Mucosa of descending colon (tissue), 3 donors: Measurements from ENCODE around the gene CCSER1. TPM values are rescaled to one million over a fixed set of nuclear protein-coding genes. Genes with fewer than 3 reads are reported as not detected.

Experiments used
- ATAC-seq: fragments of 200-7000 bp; cut with Tn5 transposase; one replicate; pipeline ENCODE4 v1.9.1; 2020; ENCODE audit warnings: mild to moderate bottlenecking, moderate library complexity
- DNase-seq, 3 donors: peaks; one replicate each; pipeline ENCODE4 v3.0.0-alpha.2; 2020
- H3K36me3 ChIP-seq: fragments of 200-600 bp; one replicate; pipeline ENCODE4 v1.8.0; 2021; ENCODE audit warnings: low read depth, mild to moderate bottlenecking
- H3K4me1 ChIP-seq: fragments of 200-600 bp; one replicate; pipeline ENCODE4 v1.8.0; 2021; ENCODE audit warnings: low read depth, mild to moderate bottlenecking
- H3K4me3 ChIP-seq: fragments of 200-600 bp; one replicate; pipeline ENCODE4 v1.8.0; 2021; ENCODE audit warnings: mild to moderate bottlenecking
- H3K9me3 ChIP-seq: fragments of 200-600 bp; one replicate; pipeline ENCODE4 v1.8.0; 2021; ENCODE audit warnings: mild to moderate bottlenecking
- CTCF ChIP-seq: fragments of 200-600 bp; IDR thresholded peaks from one replicate; pipeline ENCODE4 v1.8.0; 2022; ENCODE audit warnings: antibody characterized with exemption, mild to moderate bottlenecking
- intact Hi-C, 2 donors: fragments of 100-400 bp; cut with DNase I in 1 of 2; cut with micrococcal nuclease in 1 of 2; formaldehyde crosslinking; loops; one replicate each; pipeline versions ENCODE4 v1.11.0 to v1.11.1; 2022; cut with DNase I, micrococcal nuclease
- total RNA-seq, 3 donors: library from RNA; stranded (reverse); fragmentation: NEBNext Ultra II Directional in 2 of 3; extraction: Animal tissue kit (Norgen Biotek cat#: 25700) in 2 of 3; gene quantifications; one replicate each; pipeline versions ENCODE4 v1.2.1 to v1.2.4, GENCODE V29; 2021 to 2023
- donor health status: DM: no; HTN: no; CAD: no; lungs with moderate emphysema.
- donor health status: DM: no; HTN: no; CAD: no.
- donor health status: DM: no; HTN: yes; CAD: no.

The CCSER1 gene
- total RNA-seq, 3 donors from 2014 or later, result 11.1 to 32.4 (median 13.3) TPM

- TF ChIP-seq CTCF, result no peak
- intact Hi-C loops, result no loop called here
- no peaks in the 10 kb centered on the region for H3K36me3 ChIP-seq
- ATAC-seq (no peak), DNase-seq (no peak)
- peaks cover 13% of the 10 kb centered on the region for H3K9me3 ChIP-seq
- H3K4me1 ChIP-seq, result no peaks in the 10 kb centered on the region
- H3K4me3 ChIP-seq, result no peak overlapping the region
Measured at GRCh38 chr4:91422011-91422410, 1294.8 kb downstream of the CCSER1 start.

- no peaks in the 10 kb centered on the region for H3K4me1 ChIP-seq
- no peak for ATAC-seq
- H3K36me3 ChIP-seq, result no peaks in the 10 kb centered on the region
- no peak overlapping the region for H3K4me3 ChIP-seq
- no peak for DNase-seq
- intact Hi-C loops, result no loop called here
- TF ChIP-seq CTCF, result no peak
- H3K9me3 ChIP-seq, result no peaks in the 10 kb centered on the region
Measured at GRCh38 chr4:91426725-91427124, 1299.5 kb downstream of the CCSER1 start.

GRCh38 chr4:91427171-91427570 is 1300.0 kb downstream of the CCSER1 start:
- H3K4me3 ChIP-seq, result no peak overlapping the region
- TF ChIP-seq CTCF, result no peak
- ATAC-seq, result no peak
- no peaks in the 10 kb centered on the region for H3K9me3 ChIP-seq
- intact Hi-C loops, result no loop called here
- no peaks in the 10 kb centered on the region for H3K36me3 ChIP-seq
- no peaks in the 10 kb centered on the region for H3K4me1 ChIP-seq
- DNase-seq, result no peak

- H3K4me1 ChIP-seq, result no peaks in the 10 kb centered on the region
- ATAC-seq (no peak), DNase-seq (no peak)
- H3K9me3 ChIP-seq, result peaks cover 2% of the 10 kb centered on the region
- intact Hi-C loops, result no loop called here
- no peaks in the 10 kb centered on the region for H3K36me3 ChIP-seq
- no peak overlapping the region for H3K4me3 ChIP-seq
- TF ChIP-seq CTCF, result no peak
Measured at GRCh38 chr4:91434631-91435030, 1307.4 kb downstream of the CCSER1 start.

- ATAC-seq (no peak), DNase-seq (no peak)
- intact Hi-C loops, result no loop called here
- peaks cover 2% of the 10 kb centered on the region for H3K9me3 ChIP-seq
- no peak overlapping the region for H3K4me3 ChIP-seq
- H3K4me1 ChIP-seq, result no peaks in the 10 kb centered on the region
- no peak for TF ChIP-seq CTCF
- H3K36me3 ChIP-seq, result no peaks in the 10 kb centered on the region
Measured at GRCh38 chr4:91436556-91436955, 1309.4 kb downstream of the CCSER1 start.

GRCh38 chr4:91447168-91447567 is 1320.0 kb downstream of the CCSER1 start:
- Histone ChIP-seq H3K4me3 (no peak overlapping the region), H3K36me3 (no peaks in the 10 kb centered on the region), H3K9me3 (no peaks in the 10 kb centered on the region), H3K4me1 (no peaks in the 10 kb centered on the region)
- no peak for TF ChIP-seq CTCF
- ATAC-seq (no peak), DNase-seq (no peak)
- intact Hi-C loops, result no loop called here
